ENCODE results near the gene IPO9.

The IPO9 gene

GRCh38 chr1:201902198-201902597 is 73.2 kb downstream of the IPO9 start:
- no peak overlapping the region for H3K4me3 ChIP-seq (ENCODE audit: low read depth, low read length)
- TF ChIP-seq CTCF (IDR thresholded peaks at IDR 0.05; ENCODE audit: insufficient read depth, low read depth, low read length, missing control alignments), result no peak
- no peak for DNase-seq (ENCODE audit: low read depth)

- TF ChIP-seq CTCF (IDR thresholded peaks at IDR 0.05; ENCODE audit: insufficient read depth, low read depth, low read length, missing control alignments), result no peak
- no peak overlapping the region for H3K4me3 ChIP-seq (ENCODE audit: low read depth, low read length)
- DNase-seq (ENCODE audit: low read depth), result no peak
Measured at GRCh38 chr1:201903135-201903534, 74.2 kb downstream of the IPO9 start.

- no peak overlapping the region for H3K4me3 ChIP-seq (ENCODE audit: low read depth, low read length)
- TF ChIP-seq CTCF (IDR thresholded peaks at IDR 0.05; ENCODE audit: insufficient read depth, low read depth, low read length, missing control alignments), result no peak
- no peak for DNase-seq (ENCODE audit: low read depth)
Measured at GRCh38 chr1:201904579-201904978, 75.6 kb downstream of the IPO9 start.

GRCh38 chr1:201905234-201905890 is 76.4 kb downstream of the IPO9 start:
- no peak overlapping the region for H3K4me3 ChIP-seq (ENCODE audit: low read depth, low read length)
- peak; percentile 36 for DNase-seq (ENCODE audit: low read depth)
- no peak for TF ChIP-seq CTCF (IDR thresholded peaks at IDR 0.05; ENCODE audit: insufficient read depth, low read depth, low read length, missing control alignments)

GRCh38 chr1:201906336-201906735 is 77.4 kb downstream of the IPO9 start:
- DNase-seq (ENCODE audit: low read depth), result no peak
- no peak overlapping the region for H3K4me3 ChIP-seq (ENCODE audit: low read depth, low read length)
- no peak for TF ChIP-seq CTCF (IDR thresholded peaks at IDR 0.05; ENCODE audit: insufficient read depth, low read depth, low read length, missing control alignments)

GRCh38 chr1:201907621-201908020 is 78.7 kb downstream of the IPO9 start:
- no peak overlapping the region for H3K4me3 ChIP-seq (ENCODE audit: low read depth, low read length)
- TF ChIP-seq CTCF (IDR thresholded peaks at IDR 0.05; ENCODE audit: insufficient read depth, low read depth, low read length, missing control alignments), result no peak
- DNase-seq (ENCODE audit: low read depth), result no peak
